H1 (cell line): ENCODE measurements around the gene FRA10AC1. TPM values are rescaled to one million over a fixed set of nuclear protein-coding genes. Genes with fewer than 3 reads are reported as not detected.

Experiments
- EGR1 ChIP-seq: IDR thresholded peaks from 2 replicates; pipeline ENCODE4 v1.6.1; 2011; ENCODE audit warnings: low read depth, low read length, borderline replicate concordance
- KDM5A ChIP-seq: fragments of 200-600 bp; IDR thresholded peaks from 2 replicates; pipeline ENCODE4 v1.7.1; 2012; ENCODE audit warnings: mild to moderate bottlenecking, low read length, inconsistent platforms, mixed read lengths
- NRF1 ChIP-seq: IDR thresholded peaks from 2 replicates; pipeline ENCODE4 v1.6.1; 2011; ENCODE audit warnings: mild to moderate bottlenecking, low read depth, low read length, improper control_type of control experiment
- RAD21 ChIP-seq, 2 experiments: IDR thresholded peaks in 1 of 2; conservative IDR thresholded peaks in 1 of 2; 2 replicates each; pipeline ENCODE4 v1.6.1; 2011; ENCODE audit warnings: low read depth in 2 of 2, low read length in 2 of 2, improper control_type of control experiment in 1 of 2, inconsistent platforms in 1 of 2, mild to moderate bottlenecking in 1 of 2, moderate library complexity in 1 of 2
- RFX5 ChIP-seq: IDR thresholded peaks from 2 replicates; pipeline ENCODE4 v1.6.1; 2011; ENCODE audit warnings: low read depth, low read length, improper control_type of control experiment, borderline replicate concordance
- TAF1 ChIP-seq: IDR thresholded peaks from 2 replicates; pipeline ENCODE4 v1.6.1; 2011; ENCODE audit warnings: mild to moderate bottlenecking, low read depth, low read length
- polyA plus RNA-seq, 7 experiments: library from polyadenylated mRNA; depleted of rRNA in 3 of 7; stranded (reverse) in 5 of 7; unstranded in 2 of 7; fragments of >200 nt in 5 of 7; fragments of 200-250 nt in 2 of 7; gene quantifications; 1 replicate in 5 of 7; 2 replicates in 1 of 7; 4 replicates in 1 of 7; pipeline versions ENCODE4 v1.2.1 to v1.2.3, GENCODE V29; 2011 to 2013; ENCODE audit warnings: missing spikeins in 2 of 7, mixed read lengths in 2 of 7
- total RNA-seq: library from RNA; stranded (reverse); fragmentation: NEBNext Ultra II Directional; extraction: Animal tissue kit (Norgen Biotek cat#: 25700); gene quantifications from 2 replicates; pipeline ENCODE4 v1.2.1, GENCODE V29; 2021
- TF ChIP-seq, protein P1 (sequence below): fragments of 300-600 bp; sonication (generic); IDR thresholded peaks from 2 replicates; pipeline ENCODE4 v1.7.1; 2012; ENCODE audit warnings: low read length, moderate library complexity, mild to moderate bottlenecking, inconsistent platforms; ENCODE audit not compliant: insufficient replicate concordance
- TF ChIP-seq, protein P2 (sequence below), 3 experiments: IDR thresholded peaks; 1 replicate in 2 of 3; 2 replicates in 1 of 3; pipeline versions ENCODE4 v1.5.1 to v1.6.1; 2011; ENCODE audit warnings: low read length in 3 of 3, mild to moderate bottlenecking in 3 of 3, inconsistent platforms in 2 of 3, low read depth in 1 of 3, moderate library complexity in 1 of 3; ENCODE audit not compliant: insufficient read depth in 1 of 3; ENCODE audit errors: control extremely low read depth in 1 of 3

FRA10AC1 gene
- total and polyA plus RNA-seq, 2 of the 8 experiments (the other 6 are each of a cell fraction or from before 2014, with no cell fraction given) = 4.4 to 13.5 TPM

DNA sequence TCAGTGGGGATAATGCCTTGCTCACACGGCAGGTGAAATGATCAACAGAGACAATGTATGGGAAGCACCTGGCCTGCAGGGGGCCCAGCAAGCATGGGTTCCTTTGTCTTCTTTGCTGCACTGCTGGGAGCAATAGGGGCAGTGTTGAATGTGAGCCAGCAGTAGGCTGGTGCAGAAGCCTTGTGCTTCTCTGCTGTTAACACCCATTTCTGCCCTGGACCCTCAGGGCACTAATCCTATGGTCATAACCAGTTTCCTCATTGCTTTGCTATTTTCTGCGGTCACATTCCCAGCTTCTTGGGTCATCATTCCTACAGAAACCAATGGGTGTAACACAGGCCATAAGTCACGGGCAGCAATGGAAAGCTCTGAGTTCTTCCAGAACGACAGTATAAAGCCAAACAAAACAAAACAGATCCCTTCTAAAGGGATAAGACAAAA, 44.5 kb upstream of the FRA10AC1 start (continued):
- TF ChIP-seq, protein P1, sequence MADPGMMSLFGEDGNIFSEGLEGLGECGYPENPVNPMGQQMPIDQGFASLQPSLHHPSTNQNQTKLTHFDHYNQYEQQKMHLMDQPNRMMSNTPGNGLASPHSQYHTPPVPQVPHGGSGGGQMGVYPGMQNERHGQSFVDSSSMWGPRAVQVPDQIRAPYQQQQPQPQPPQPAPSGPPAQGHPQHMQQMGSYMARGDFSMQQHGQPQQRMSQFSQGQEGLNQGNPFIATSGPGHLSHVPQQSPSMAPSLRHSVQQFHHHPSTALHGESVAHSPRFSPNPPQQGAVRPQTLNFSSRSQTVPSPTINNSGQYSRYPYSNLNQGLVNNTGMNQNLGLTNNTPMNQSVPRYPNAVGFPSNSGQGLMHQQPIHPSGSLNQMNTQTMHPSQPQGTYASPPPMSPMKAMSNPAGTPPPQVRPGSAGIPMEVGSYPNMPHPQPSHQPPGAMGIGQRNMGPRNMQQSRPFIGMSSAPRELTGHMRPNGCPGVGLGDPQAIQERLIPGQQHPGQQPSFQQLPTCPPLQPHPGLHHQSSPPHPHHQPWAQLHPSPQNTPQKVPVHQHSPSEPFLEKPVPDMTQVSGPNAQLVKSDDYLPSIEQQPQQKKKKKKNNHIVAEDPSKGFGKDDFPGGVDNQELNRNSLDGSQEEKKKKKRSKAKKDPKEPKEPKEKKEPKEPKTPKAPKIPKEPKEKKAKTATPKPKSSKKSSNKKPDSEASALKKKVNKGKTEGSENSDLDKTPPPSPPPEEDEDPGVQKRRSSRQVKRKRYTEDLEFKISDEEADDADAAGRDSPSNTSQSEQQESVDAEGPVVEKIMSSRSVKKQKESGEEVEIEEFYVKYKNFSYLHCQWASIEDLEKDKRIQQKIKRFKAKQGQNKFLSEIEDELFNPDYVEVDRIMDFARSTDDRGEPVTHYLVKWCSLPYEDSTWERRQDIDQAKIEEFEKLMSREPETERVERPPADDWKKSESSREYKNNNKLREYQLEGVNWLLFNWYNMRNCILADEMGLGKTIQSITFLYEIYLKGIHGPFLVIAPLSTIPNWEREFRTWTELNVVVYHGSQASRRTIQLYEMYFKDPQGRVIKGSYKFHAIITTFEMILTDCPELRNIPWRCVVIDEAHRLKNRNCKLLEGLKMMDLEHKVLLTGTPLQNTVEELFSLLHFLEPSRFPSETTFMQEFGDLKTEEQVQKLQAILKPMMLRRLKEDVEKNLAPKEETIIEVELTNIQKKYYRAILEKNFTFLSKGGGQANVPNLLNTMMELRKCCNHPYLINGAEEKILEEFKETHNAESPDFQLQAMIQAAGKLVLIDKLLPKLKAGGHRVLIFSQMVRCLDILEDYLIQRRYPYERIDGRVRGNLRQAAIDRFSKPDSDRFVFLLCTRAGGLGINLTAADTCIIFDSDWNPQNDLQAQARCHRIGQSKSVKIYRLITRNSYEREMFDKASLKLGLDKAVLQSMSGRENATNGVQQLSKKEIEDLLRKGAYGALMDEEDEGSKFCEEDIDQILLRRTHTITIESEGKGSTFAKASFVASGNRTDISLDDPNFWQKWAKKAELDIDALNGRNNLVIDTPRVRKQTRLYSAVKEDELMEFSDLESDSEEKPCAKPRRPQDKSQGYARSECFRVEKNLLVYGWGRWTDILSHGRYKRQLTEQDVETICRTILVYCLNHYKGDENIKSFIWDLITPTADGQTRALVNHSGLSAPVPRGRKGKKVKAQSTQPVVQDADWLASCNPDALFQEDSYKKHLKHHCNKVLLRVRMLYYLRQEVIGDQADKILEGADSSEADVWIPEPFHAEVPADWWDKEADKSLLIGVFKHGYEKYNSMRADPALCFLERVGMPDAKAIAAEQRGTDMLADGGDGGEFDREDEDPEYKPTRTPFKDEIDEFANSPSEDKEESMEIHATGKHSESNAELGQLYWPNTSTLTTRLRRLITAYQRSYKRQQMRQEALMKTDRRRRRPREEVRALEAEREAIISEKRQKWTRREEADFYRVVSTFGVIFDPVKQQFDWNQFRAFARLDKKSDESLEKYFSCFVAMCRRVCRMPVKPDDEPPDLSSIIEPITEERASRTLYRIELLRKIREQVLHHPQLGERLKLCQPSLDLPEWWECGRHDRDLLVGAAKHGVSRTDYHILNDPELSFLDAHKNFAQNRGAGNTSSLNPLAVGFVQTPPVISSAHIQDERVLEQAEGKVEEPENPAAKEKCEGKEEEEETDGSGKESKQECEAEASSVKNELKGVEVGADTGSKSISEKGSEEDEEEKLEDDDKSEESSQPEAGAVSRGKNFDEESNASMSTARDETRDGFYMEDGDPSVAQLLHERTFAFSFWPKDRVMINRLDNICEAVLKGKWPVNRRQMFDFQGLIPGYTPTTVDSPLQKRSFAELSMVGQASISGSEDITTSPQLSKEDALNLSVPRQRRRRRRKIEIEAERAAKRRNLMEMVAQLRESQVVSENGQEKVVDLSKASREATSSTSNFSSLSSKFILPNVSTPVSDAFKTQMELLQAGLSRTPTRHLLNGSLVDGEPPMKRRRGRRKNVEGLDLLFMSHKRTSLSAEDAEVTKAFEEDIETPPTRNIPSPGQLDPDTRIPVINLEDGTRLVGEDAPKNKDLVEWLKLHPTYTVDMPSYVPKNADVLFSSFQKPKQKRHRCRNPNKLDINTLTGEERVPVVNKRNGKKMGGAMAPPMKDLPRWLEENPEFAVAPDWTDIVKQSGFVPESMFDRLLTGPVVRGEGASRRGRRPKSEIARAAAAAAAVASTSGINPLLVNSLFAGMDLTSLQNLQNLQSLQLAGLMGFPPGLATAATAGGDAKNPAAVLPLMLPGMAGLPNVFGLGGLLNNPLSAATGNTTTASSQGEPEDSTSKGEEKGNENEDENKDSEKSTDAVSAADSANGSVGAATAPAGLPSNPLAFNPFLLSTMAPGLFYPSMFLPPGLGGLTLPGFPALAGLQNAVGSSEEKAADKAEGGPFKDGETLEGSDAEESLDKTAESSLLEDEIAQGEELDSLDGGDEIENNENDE = no peak
- peak; percentile 52 to 66 for TF ChIP-seq RAD21 (IDR thresholded peaks at IDR 0.05 in 1 of 2, conservative IDR thresholded peaks at IDR 0.05 in 1 of 2; ENCODE audit: low read depth in 2 of 2, low read length in 2 of 2)
- TF ChIP-seq EGR1 = no peak
- TF ChIP-seq TAF1 = 0 out of 2 replicates have a peak, but pooled peaks have one; percentile 32
- no peak for TF ChIP-seq NRF1
- no peak for TF ChIP-seq KDM5A
- no peak for TF ChIP-seq RFX5
- TF ChIP-seq, protein P2, sequence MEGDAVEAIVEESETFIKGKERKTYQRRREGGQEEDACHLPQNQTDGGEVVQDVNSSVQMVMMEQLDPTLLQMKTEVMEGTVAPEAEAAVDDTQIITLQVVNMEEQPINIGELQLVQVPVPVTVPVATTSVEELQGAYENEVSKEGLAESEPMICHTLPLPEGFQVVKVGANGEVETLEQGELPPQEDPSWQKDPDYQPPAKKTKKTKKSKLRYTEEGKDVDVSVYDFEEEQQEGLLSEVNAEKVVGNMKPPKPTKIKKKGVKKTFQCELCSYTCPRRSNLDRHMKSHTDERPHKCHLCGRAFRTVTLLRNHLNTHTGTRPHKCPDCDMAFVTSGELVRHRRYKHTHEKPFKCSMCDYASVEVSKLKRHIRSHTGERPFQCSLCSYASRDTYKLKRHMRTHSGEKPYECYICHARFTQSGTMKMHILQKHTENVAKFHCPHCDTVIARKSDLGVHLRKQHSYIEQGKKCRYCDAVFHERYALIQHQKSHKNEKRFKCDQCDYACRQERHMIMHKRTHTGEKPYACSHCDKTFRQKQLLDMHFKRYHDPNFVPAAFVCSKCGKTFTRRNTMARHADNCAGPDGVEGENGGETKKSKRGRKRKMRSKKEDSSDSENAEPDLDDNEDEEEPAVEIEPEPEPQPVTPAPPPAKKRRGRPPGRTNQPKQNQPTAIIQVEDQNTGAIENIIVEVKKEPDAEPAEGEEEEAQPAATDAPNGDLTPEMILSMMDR (IDR thresholded peaks at IDR 0.05; ENCODE audit: control extremely low read depth in 1 of 3, insufficient read depth in 1 of 3, low read depth in 1 of 3, low read length in 3 of 3) = peak; percentile 57 to 73 (median 67)
- TF ChIP-seq, all 59 proteins: peak for 4
